HEK293T (cell line): Measurements from ENCODE around the gene TRIM27.

Experiments used
- CTCF ChIA-PET: fragments of 350-600 bp; formaldehyde crosslinking; extraction: SDS; loops from one replicate; lab custom pipeline; 2021; ENCODE audit warnings: antibody characterized with exemption, inconsistent platforms; lab: Yijun Ruan, JAX
- POLR2A ChIA-PET: fragments of 350-600 bp; formaldehyde crosslinking; extraction: SDS; loops from one replicate; lab custom pipeline; 2020; ENCODE audit warnings: antibody characterized with exemption, inconsistent platforms; lab: Yijun Ruan, JAX
- DNase-seq: peaks from one replicate; pipeline ENCODE4 v3.0.0; 2012; ENCODE audit warnings: mixed read lengths; ENCODE audit errors: extremely low spot score
- ARNT ChIP-seq: fragments of 450-650 bp; IDR thresholded peaks from 2 replicates; pipeline ENCODE4 v1.6.1; 2017; ENCODE audit warnings: mild to moderate bottlenecking
- BHLHE40 ChIP-seq: fragments of 450-650 bp; IDR thresholded peaks from 2 replicates; pipeline ENCODE4 v1.6.1; 2016; ENCODE audit warnings: mild to moderate bottlenecking, moderate library complexity, borderline replicate concordance
- CTBP1 ChIP-seq: fragments of 450-650 bp; IDR thresholded peaks from 2 replicates; pipeline ENCODE4 v1.6.1; 2016; ENCODE audit warnings: borderline replicate concordance
- ELF4 ChIP-seq: fragments of 450-650 bp; IDR thresholded peaks from 2 replicates; pipeline ENCODE4 v1.6.1; 2017; ENCODE audit warnings: antibody characterized with exemption
- FOXA1 ChIP-seq: fragments of 450-650 bp; IDR thresholded peaks from 2 replicates; pipeline ENCODE4 v1.6.1; 2016; ENCODE audit warnings: mild to moderate bottlenecking
- FOXK2 ChIP-seq: fragments of 450-650 bp; IDR thresholded peaks from 2 replicates; pipeline ENCODE4 v1.6.1; 2016; ENCODE audit warnings: mild to moderate bottlenecking
- FOXM1 ChIP-seq: fragments of 450-650 bp; IDR thresholded peaks from 2 replicates; pipeline ENCODE4 v1.6.1; 2017; ENCODE audit warnings: mild to moderate bottlenecking, borderline replicate concordance
- HDGF ChIP-seq: fragments of 450-650 bp; IDR thresholded peaks from 2 replicates; pipeline ENCODE4 v1.6.1; 2017; ENCODE audit warnings: antibody characterized with exemption, borderline replicate concordance
- L3MBTL2 ChIP-seq: fragments of 450-650 bp; conservative IDR thresholded peaks from 2 replicates; pipeline ENCODE4 v1.6.1; 2016; ENCODE audit warnings: mild to moderate bottlenecking
- LEF1 ChIP-seq: fragments of 450-650 bp; IDR thresholded peaks from 2 replicates; pipeline ENCODE4 v1.6.1; 2017; ENCODE audit warnings: mild to moderate bottlenecking, borderline replicate concordance
- NFRKB ChIP-seq: fragments of 450-650 bp; IDR thresholded peaks from 2 replicates; pipeline ENCODE4 v1.6.1; 2016; ENCODE audit warnings: mild to moderate bottlenecking, moderate library complexity
- PKNOX1 ChIP-seq: fragments of 450-650 bp; IDR thresholded peaks from 2 replicates; pipeline ENCODE4 v1.6.1; 2016
- SP1 ChIP-seq: fragments of 450-650 bp; IDR thresholded peaks from 2 replicates; pipeline ENCODE4 v1.6.1; 2017
- SUZ12 ChIP-seq: fragments of 450-650 bp; IDR thresholded peaks from 2 replicates; pipeline ENCODE4 v1.6.1; 2016; ENCODE audit warnings: mild to moderate bottlenecking
- TARDBP ChIP-seq: fragments of 450-650 bp; IDR thresholded peaks from 2 replicates; pipeline ENCODE4 v1.6.1; 2016
- ZNF384 ChIP-seq: fragments of 450-650 bp; IDR thresholded peaks from 2 replicates; pipeline ENCODE4 v1.6.1; 2016

TRIM27 gene

DNA sequence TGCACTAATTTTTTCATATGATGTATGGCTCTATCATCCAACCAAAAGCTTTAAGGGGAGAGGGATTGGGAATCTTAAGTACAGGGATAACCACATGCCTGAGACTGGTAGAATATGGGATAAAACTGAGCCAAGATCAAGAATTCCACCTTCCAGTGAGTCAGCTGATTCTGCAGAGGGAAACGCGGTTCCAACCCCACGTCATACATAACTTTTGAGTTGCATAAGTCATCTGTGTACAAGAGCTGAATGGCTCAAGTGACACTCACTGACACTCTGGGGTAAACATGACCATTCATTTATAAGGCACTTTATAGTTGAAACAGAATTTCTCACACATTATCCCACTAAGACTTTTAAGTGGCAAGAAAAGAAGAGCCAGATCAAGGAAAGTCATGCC, 16.4 kb downstream of the TRIM27 start:
- ChIA-PET POLR2A (interaction anchor here (1.0 to 1.8 kb wide), 3 partner anchors 12 to 73 kb away, joined by 3 to 8 read pairs (median 3); partner anchors contain the start of gene TRIM27), CTCF (interaction anchor here (0.5 kb wide), 1 partner anchor 9 kb away, joined by 6 read pairs; no protein-coding TSS in a partner anchor)
- TF ChIP-seq ELF4: no peak
- no peak for TF ChIP-seq PKNOX1
- no peak for TF ChIP-seq LEF1
- TF ChIP-seq BHLHE40: no peak
- no peak for TF ChIP-seq FOXK2
- TF ChIP-seq HDGF: no peak
- no peak for TF ChIP-seq L3MBTL2
- TF ChIP-seq NFRKB: no peak
- TF ChIP-seq FOXA1: no peak
- no peak for TF ChIP-seq CTBP1
- TF ChIP-seq FOXM1: no peak
- no peak for TF ChIP-seq SUZ12
- TF ChIP-seq ARNT: no peak
- no peak for DNase-seq

- CTCF ChIA-PET: no interaction called here
Observed at GRCh38 chr6:28906669-28907068, 17.1 kb downstream of the TRIM27 start.

DNA sequence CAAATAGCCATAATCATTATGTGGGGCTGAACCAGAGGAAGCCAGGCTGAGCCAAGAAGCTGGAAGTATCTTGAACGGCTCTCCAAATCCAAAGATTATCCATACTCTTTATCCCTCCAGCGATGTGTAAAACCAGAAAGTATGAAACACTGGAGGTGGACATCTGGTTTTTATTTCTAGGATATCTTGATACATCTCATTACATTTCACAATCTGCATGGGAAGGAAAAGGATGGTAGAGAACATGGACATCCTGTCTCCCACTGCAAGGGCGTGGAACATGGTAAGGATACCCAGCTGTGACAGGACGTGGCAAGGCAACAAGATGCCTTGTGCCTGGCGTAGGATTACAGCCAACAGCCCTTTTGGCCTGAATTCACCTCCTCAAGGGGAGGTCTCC, 20.1 kb downstream of the TRIM27 start:
- TF ChIP-seq LEF1: no peak
- TF ChIP-seq SUZ12: no peak
- ChIA-PET POLR2A (no interaction called here), CTCF (no interaction called here)
- no peak for DNase-seq

More at GRCh38 chr6:28906669-28907068, 17.1 kb downstream of the TRIM27 start:
- TF ChIP-seq ELF4 (no peak), FOXM1 (no peak), NFRKB (no peak), CTBP1 (no peak), ARNT (no peak), FOXA1 (no peak), ZNF384 (no peak), SP1 (no peak), TARDBP (no peak), LEF1 (no peak), L3MBTL2 (no peak), HDGF (no peak), PKNOX1 (no peak), SUZ12 (no peak), FOXK2 (no peak), BHLHE40 (no peak)
- DNase-seq: no peak
- POLR2A ChIA-PET: interaction anchor here (1.0 to 1.8 kb wide), 3 partner anchors 11 to 74 kb away, joined by 3 to 8 read pairs (median 3); partner anchors contain the start of gene TRIM27

- no peak for TF ChIP-seq FOXA1
- no peak for TF ChIP-seq SUZ12
- ChIA-PET POLR2A (no interaction called here), CTCF (no interaction called here)
- no peak for DNase-seq
Observed at GRCh38 chr6:28901831-28902230, 22.0 kb downstream of the TRIM27 start.

- POLR2A ChIA-PET: no interaction called here
- CTCF ChIA-PET: no interaction called here
Observed at GRCh38 chr6:28900577-28901256, 23.1 kb downstream of the TRIM27 start.

GRCh38 chr6:28898710-28898965, 25.1 kb downstream of the TRIM27 start:
- no peak for DNase-seq
- TF ChIP-seq LEF1 (no peak), ARNT (no peak), FOXA1 (no peak), ELF4 (no peak), SP1 (no peak), BHLHE40 (no peak), ZNF384 (no peak), HDGF (no peak), FOXK2 (no peak), PKNOX1 (no peak), NFRKB (no peak), FOXM1 (no peak), CTBP1 (no peak)
- ChIA-PET POLR2A (interaction anchor here (1.1 to 1.4 kb wide), 2 partner anchors 24 to 25 kb away, joined by 4 read pairs; partner anchors contain the start of gene TRIM27), CTCF (interaction anchor here (0.7 to 1.0 kb wide), 2 partner anchors 15 to 755 kb away, joined by 3 to 5 read pairs; no protein-coding TSS in a partner anchor)

More at GRCh38 chr6:28900577-28901256, 23.1 kb downstream of the TRIM27 start:
- no peak for DNase-seq
- TF ChIP-seq LEF1 (no peak), NFRKB (no peak), BHLHE40 (no peak), PKNOX1 (no peak)
